Measurements from ENCODE around the gene OR2V1. TPM values are rescaled to one million over a fixed set of nuclear protein-coding genes. Genes with fewer than 3 reads are reported as not detected.
"Not testable (repeated sequence)": the region's sequence is repeated elsewhere in the genome, so short reads cannot be mapped to it uniquely, and the experiment has no call there.

Gene OR2V1
- total RNA-seq, 2 donors from 2014 or later, result not detected

DNA sequence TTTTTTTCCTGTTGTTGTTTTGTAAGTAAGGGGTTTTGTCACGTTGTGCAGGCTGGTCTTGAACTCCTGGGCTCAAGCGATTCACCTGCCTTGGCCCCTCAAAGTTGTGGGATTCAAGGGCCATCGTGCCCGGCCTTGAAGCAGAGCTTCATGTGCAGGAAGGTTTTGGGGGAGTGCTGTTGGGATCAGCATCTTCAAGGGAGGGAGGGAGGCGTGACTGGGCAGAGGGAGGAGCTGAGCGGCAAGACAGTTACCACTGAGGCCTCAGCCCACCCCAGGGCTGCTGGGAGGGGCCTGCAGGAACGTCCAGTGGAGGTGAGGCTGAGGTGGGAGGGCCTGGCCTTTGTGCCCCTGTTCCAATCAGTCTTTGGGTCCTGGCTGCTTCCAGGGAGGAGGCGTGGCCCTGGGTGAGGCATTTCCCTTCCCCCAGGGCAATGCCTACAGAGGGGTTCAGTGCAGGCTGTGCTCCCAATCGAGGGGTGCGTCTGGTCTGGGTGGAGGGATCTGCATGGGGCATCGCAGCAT is 21.4 kb downstream of the OR2V1 start:
- peak; percentile 73 for DNase-seq (ENCODE audit: low spot score)
- intact Hi-C loops (cut with DNase I), result no loop called here

GRCh38 chr5:181108578-181109165 is 22.3 kb downstream of the OR2V1 start:
- DNase-seq (ENCODE audit: low spot score), result no peak
- intact Hi-C loops (cut with DNase I), result no loop called here

GRCh38 chr5:181107699-181108098 is 23.3 kb downstream of the OR2V1 start:
- intact Hi-C loops (cut with DNase I), result no loop called here
- no peak for DNase-seq (ENCODE audit: low spot score)

- intact Hi-C loops (cut with DNase I), result no loop called here
- DNase-seq (ENCODE audit: low spot score), result no peak
Observed at GRCh38 chr5:181105391-181106025, 25.5 kb downstream of the OR2V1 start.

- DNase-seq (ENCODE audit: low spot score); intact Hi-C loops (cut with DNase I): not testable (repeated sequence)
Observed at GRCh38 chr5:181104606-181105390, 26.2 kb downstream of the OR2V1 start.

DNA sequence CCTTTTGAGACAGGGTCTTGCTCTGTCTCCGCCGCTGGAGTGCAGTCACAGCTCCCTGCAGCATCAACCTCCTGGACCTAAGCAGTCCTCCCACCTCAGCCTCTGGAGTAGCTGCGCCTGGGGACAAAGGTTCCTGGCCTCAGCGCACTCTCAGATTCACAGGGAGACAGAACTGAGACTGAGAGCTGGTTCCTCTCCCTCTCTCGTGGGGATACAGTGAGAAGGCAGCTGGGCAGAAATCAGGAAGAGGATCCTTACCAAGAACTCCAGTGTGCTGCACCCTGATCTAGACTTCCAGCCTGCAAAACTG is 26.8 kb downstream of the OR2V1 start:
- DNase-seq (ENCODE audit: low spot score); intact Hi-C loops (cut with DNase I): not testable (repeated sequence)

- intact Hi-C loops (cut with DNase I); DNase-seq (ENCODE audit: low spot score): not testable (repeated sequence)
Observed at GRCh38 chr5:181101930-181102674, 28.9 kb downstream of the OR2V1 start.

DNA sequence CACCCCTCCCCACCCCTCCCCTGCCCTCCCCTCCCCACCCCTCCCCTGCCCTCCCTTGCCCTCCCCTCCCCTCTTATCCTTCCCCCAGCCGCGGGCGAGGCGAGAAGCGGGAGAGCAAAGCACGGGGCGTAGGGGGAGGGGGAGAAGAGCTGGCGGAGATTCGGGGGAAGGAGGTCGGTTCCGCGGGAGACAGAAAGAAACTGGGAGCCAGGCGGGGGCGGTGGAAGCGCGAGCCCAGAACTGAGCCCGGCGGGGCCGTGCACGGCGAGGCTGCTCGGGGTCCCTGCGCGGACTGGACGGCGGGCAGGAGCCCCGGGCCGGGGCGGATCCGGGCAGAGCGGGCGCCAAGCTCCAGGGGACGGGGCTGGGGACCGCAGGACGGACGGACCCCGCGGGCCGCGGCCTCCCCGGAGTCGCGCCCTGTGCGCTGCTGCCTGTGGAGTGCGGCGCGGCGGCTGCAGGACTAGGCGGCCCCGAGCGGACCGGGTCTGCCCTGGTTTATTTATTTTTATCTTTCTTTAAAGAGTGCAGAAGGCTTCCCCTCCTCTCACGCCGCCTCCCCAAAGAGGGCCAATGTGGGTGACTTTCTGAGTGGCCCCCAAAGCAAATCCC is 29.8 kb downstream of the OR2V1 start:
- intact Hi-C loops (cut with DNase I), result not testable (repeated sequence)

DNA sequence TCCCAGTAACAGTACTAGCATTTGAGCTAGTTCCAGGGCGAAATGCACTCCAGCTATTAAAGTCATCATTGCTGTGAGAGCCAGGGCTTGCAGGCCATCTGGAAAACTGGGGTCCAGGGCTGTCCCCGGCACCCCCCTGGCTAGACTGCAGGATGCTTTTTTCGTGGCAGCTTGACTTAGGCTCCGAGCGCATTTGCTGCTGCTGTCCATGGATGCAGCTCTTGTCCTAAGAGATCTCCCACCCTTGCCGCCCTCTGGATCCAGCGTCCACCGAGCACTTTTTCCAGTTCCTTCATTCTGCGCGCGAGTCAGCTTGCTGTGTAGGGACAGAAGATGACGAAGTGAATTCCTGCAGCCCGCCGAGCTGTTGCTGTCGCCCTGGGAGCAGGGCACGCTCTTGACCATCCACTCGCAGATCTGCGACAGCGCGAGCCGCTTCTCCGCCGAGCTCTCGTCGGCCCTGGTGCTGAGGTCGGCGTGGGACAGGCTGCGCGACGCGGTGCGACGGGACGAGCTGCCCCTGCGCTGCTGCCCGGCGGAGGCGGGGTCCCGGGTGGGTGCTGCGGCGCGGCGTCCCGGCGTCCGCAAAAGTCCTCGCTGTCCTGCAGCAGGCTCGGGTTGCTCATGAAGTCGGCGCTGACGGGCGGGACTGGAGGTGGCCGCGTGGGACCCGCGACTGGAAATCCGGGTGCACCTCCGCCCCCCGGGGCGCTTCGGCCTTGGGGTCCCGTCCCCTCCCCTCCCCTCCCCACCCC is 30.7 kb downstream of the OR2V1 start:
- DNase-seq (ENCODE audit: low spot score), result no peak
- intact Hi-C loops (cut with DNase I), result no loop called here

More for the DNA sequence above, 29.8 kb downstream of the OR2V1 start:
- not testable (repeated sequence) for DNase-seq (ENCODE audit: low spot score)

DNA sequence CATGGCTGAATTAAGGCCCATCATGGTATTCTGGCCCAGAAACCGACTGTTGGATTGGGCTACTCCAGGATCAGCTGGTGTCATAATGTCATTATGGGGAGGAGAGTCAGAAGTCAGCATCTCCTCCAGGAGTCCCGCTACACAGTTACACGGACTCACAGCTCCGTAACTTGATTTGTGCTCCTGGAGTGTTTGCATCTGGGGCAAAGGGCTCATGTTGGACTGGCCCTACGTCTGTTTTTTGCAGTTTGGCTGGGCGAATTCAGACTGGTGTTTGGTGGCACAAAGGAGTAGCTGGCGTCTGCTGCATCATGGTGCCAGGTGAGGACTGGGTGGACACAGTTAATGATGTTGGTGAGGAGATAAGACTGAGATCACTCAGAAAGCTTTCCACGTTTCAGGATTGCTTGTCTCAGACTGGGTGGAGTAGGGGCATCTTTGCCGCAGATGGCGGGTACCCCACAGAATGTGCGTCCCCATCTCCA is 31.3 kb downstream of the OR2V1 start:
- no peak for DNase-seq (ENCODE audit: low spot score)
- intact Hi-C loops (cut with DNase I), result no loop called here

GRCh38 chr5:181098762-181099601 is 32.0 kb downstream of the OR2V1 start:
- DNase-seq (ENCODE audit: low spot score), result no peak
- intact Hi-C loops (cut with DNase I), result no loop called here

- DNase-seq (ENCODE audit: low spot score); intact Hi-C loops (cut with DNase I): not testable (repeated sequence)
Observed at GRCh38 chr5:181097759-181098491, 33.0 kb downstream of the OR2V1 start.

- intact Hi-C loops (cut with DNase I); DNase-seq (ENCODE audit: low spot score): not testable (repeated sequence)
Observed at GRCh38 chr5:181097383-181097753, 33.6 kb downstream of the OR2V1 start.

DNA sequence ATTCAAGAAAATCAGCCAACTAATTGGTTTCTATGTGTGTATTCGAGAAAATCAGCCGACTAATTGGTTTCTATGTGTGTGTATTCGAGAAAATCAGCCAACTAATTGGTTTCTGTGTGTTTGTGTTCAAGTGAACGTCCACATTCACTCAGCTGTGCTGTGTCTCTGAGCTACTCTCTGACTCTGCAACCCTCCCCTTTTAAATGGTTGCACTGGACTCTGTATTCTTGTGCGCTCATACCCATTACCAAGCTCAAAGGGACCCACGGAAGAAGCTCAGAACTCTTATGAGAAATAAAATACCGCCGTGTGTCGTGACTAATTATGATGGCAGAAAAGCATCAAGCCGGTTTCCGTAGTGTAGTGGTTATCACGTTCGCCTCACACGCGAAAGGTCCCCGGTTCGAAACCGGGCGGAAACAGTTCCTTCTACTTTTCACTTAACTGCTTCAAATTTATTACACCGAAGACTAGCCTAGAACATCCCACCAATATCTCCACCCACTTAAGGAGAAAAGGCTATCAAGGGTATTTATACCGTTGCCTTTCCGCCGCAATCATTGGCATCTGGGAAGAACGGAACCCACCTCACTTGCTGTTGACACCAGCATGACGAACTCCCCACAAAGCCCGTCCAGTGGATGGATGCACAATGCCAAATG is 34.1 kb downstream of the OR2V1 start:
- intact Hi-C loops (cut with DNase I); DNase-seq (ENCODE audit: low spot score): not testable (repeated sequence)

GRCh38 chr5:181095162-181095561 is 35.8 kb downstream of the OR2V1 start:
- DNase-seq (ENCODE audit: low spot score); intact Hi-C loops (cut with DNase I): not testable (repeated sequence)

- DNase-seq (ENCODE audit: low spot score), result no peak
- intact Hi-C loops (cut with DNase I), result no loop called here
Observed at GRCh38 chr5:181092428-181092827, 38.5 kb downstream of the OR2V1 start.
